Nucleus accumbens (tissue), 56 donors: ENCODE data around the gene TCP1.
"Not testable (repeated sequence)": the region's sequence is repeated elsewhere in the genome, so short reads cannot be mapped to it uniquely, and the experiment has no call there.

Source experiments
- DNase-seq, 56 donors: peaks; one replicate each; lab custom pipeline; 2025; lab: John Stamatoyannopoulos, UW

Gene TCP1

GRCh38 chr6:159748127-159748526 is 41.3 kb downstream of the TCP1 start:
- DNase-seq = not testable (repeated sequence)

- DNase-seq = no peak
Measured at GRCh38 chr6:159746759-159747158, 42.6 kb downstream of the TCP1 start.

- no peak for DNase-seq
Measured at GRCh38 chr6:159745081-159745480, 44.3 kb downstream of the TCP1 start.

GRCh38 chr6:159742165-159742564 is 47.2 kb downstream of the TCP1 start:
- DNase-seq = no peak

GRCh38 chr6:159739341-159739740 is 50.1 kb downstream of the TCP1 start:
- no peak for DNase-seq

GRCh38 chr6:159736908-159737307 is 52.5 kb downstream of the TCP1 start:
- no peak for DNase-seq

GRCh38 chr6:159733395-159733794 is 56.0 kb downstream of the TCP1 start:
- DNase-seq = not testable (repeated sequence)

GRCh38 chr6:159732550-159732949 is 56.9 kb downstream of the TCP1 start:
- not testable (repeated sequence) for DNase-seq

GRCh38 chr6:159730332-159730676 is 59.1 kb downstream of the TCP1 start:
- DNase-seq = no peak

- no peak for DNase-seq
Measured at GRCh38 chr6:159729598-159730331, 59.6 kb downstream of the TCP1 start.

- no peak for DNase-seq
Measured at GRCh38 chr6:159728531-159728964, 60.9 kb downstream of the TCP1 start.
